ENCODE data around the gene ALOX5.
"Not testable (repeated sequence)": the region's sequence is repeated elsewhere in the genome, so short reads cannot be mapped to it uniquely, and the experiment has no call there.

ALOX5 gene

GRCh38 chr10:45374350-45375052 lies 485 bp downstream of the ALOX5 start:
- no peak for DNase-seq

DNA sequence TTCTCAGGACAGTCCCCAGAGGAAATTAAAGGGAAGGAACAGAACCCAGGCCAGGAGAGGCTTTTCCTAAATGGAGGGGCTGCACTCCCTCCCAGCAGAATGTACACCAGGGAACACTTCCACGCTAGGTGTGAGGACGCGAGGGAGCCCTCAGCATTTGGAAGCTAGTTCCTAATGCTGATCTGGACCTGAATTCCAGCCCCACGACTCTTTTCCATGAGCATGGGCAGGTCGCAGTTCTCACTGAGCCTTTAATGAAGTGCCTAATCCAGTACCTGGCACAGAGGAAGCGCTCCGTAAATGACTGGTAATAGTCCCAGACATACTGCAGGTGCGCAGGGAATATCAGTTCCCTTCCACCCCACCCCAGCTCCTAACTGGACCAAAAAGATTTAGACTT lies 1.1 kb downstream of the ALOX5 start:
- no peak for DNase-seq

DNA sequence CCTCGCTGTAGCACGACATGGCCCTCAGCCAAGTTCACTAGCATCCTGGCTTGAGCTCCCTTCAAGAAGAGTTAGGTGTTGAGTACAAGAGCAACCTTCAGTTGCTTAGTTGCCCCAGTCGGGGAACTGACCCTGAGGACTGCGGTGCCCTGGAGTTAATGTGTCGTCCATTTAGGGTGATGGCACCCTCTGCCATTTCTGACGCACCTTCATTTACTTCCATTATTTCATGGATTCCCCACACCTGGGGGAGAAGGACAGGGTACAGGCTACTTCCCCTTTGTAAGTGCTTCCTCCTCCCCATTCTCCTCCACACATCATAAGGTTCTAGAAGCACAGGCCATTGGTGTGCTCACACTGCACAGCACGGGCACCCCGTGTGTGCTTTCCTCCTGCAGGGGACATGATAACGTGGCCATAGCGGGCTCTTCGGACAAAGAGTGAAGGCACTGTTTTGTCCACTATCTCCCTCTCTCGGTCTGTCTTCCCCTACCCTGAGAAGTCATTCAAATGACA lies 1.8 kb downstream of the ALOX5 start:
- no peak for DNase-seq

- no peak for DNase-seq
These were observed 2.4 kb downstream of the ALOX5 start for GRCh38 chr10:45376371-45376801.

DNA sequence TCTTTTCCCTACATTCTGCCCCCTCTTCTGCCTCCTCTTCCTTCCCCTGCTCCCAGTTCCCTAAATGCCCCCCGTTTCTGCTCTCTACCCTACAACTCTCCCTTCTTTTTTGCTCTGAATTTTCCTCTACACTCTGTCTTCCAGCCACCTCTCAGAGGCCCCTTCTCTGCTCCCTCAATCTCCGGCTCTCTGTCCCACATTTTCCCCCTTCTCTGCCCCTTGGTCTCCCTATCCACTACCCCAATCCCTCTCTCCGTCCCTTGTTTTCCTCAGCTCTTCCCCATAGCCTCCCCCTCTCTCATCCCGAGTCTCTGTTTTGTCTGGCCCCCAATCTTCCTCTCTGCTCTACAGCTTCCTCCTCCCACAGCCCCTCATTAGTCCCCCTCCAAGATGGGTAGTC lies 3.3 kb downstream of the ALOX5 start:
- DNase-seq, result no peak

GRCh38 chr10:45377858-45378257 lies 3.8 kb downstream of the ALOX5 start:
- no peak for DNase-seq

DNA sequence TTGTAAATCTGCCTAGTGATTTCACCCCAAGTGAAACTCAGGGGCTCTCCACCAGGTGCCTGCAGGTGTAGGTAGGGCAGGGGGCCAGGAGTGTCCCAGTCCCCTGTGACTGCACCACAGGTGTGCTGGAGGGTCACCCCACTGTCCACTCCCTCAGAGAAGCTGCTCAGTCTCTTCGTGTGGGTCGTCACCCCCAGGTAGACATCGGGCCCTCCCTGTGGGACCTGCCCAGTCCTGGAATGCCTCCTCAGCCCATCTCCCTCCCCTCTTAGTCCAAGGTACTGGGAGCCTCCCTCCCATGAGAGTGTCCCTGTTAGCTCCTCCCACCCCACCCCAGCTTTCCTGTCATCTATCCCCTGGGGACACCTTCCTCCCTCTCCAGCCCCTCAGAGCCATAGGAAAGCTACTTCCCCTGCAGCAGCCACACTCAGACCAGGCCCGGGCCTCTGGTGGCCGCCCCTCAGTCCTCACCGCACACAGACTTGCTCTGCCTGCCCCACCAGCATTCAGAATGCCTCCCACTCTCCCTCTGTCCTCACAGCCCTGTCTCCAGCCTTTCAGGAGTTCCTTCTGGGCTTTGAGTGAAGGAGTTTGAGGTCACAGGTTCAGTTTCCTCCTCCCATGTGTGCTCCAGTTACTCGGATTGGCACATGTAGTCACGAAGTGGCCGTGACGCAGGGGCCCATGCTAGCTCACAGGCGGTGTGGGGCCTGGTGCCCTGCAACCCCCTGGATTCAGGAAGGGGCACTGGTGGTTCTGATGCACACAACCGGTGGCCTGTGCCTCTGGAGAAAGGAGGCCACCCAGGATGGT lies 5.1 kb downstream of the ALOX5 start:
- no peak for DNase-seq

- no peak for DNase-seq
These were observed 6.0 kb downstream of the ALOX5 start for GRCh38 chr10:45379891-45380540.

- DNase-seq, result no peak
These were observed 7.0 kb downstream of the ALOX5 start for GRCh38 chr10:45380903-45381620.

- no peak for DNase-seq
These were observed 8.6 kb downstream of the ALOX5 start for GRCh38 chr10:45382591-45382990.

DNA sequence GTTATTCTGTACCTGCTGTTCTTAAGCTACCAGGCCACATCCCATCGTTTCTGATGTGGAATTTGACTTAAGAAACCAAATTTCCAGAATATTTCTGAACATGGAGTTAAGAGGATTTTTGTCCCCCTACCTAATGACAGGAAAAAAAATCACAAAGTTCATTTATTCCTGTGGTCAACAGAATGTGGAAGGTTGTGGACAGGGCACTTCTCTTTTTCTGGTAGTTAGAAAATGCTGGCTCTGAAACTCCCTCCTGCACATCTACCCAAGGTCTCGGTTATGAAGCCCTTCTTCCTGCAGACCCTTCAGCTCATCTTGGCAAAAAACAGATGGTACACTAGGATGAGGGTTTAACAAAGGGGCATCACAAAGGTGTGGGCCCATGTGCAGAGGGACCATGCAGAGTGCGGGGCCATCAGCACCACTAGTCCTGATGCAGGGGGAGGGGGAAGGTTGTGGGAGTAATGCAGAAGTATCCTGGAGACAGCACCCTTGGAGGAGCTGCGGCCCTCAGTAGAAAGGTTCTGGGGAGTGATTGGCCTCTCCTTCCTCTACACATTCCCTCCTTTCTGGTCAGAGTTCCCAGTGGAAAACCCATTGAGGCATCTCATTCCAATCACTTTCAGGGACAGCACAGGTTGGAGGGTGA lies 9.8 kb downstream of the ALOX5 start:
- no peak for DNase-seq

DNA sequence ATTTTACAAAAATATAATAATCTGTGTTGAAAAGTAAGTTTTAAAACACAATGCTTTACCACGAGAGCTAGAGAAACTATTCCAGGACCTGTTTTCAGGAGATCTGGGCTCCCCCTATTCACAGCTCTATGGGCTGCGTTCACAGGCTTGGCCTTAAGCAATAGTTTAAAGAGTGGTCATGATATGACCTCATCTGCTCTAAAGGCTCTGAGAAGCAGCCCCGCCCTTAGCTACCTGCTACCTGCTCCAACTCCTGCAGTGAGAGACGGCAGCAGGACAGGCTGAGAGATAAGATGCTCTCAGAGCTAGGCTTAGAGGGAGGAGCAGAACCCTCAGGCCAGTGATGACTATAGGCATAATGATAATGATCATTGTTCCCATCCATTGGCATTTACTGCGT lies 12.6 kb downstream of the ALOX5 start:
- no peak for DNase-seq

DNA sequence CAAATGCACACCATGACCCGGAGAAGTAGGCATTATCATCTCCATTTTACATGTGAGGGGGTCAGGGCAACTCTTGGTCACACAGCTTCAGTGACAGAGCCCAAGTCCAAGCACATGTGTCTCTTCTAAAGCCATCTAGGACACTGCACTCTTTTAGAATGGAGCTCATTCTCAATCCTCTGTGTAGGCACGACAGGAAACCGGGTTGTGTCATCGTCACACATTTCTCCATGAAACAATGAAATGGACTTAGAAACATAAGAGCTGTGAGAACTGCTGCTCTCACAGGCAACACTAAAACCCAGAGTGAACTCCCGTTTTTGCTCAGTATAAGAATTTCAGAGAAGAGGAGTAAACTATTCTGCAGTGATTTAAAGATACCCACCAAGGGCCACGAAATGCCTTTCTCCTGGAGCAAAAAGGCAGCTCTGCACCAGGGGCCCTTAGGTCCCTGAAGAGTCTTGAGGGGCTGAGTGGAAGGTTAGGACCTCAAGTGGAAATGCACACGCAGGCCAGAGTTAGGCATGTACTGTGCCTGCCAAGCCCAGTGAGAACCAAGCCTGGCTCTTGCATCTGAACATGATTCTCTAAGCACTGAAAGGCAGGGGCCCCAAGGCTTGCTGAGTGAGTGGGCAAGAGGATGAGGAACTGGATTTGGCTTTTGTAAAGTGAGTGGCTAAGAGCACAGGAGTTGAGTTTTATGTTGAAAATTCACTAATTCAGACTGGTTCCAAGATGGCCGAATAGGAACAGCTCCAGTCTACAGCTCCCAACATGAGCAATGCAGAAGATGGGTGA lies 13.3 kb downstream of the ALOX5 start:
- DNase-seq, result no peak

GRCh38 chr10:45389671-45390070 lies 15.7 kb downstream of the ALOX5 start:
- not testable (repeated sequence) for DNase-seq

- not testable (repeated sequence) for DNase-seq
These were observed 17.6 kb downstream of the ALOX5 start for GRCh38 chr10:45391636-45392035.

GRCh38 chr10:45395554-45395953 lies 21.5 kb downstream of the ALOX5 start:
- no peak for DNase-seq

DNA sequence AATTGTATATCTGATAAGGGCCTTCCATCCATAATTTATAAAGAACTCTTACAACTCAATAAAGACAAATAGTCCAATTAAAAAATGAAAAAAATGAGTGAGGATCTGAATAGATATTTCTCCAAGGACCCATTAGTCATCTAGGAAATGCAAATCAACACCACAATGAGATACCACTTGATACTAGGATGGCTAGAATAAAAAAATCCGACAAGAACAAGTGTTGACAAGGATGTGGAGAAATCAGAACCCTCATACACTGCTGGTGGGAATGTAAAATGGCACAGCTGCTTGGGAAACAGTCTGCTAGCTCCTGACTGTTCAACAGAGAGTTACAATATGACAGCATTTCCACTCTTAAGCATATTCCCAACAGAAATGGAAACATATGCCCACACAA lies 24.6 kb downstream of the ALOX5 start:
- DNase-seq, result no peak

- no peak for DNase-seq
These were observed 25.1 kb downstream of the ALOX5 start for GRCh38 chr10:45399113-45399512.

DNA sequence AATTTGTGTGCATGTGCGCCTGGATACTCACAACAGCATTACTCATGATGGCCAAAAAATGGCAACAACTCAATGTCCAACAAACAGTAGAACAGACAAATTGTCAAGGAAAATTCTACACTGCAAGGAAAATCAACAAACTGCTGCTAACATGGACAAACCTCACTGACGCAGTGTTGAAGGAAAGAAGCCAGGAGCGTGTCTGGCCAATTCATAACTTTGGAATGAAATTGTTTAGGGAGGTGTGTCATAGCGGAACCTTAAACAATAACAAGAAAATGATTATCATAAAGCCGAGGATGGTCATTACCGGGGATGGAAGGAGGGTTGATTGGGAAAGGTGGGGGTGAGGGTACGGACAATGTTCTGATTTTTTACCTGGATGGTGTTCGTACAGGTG lies 29.1 kb downstream of the ALOX5 start:
- DNase-seq, result no peak

GRCh38 chr10:45404087-45404769 lies 30.2 kb downstream of the ALOX5 start:
- no peak for DNase-seq

DNA sequence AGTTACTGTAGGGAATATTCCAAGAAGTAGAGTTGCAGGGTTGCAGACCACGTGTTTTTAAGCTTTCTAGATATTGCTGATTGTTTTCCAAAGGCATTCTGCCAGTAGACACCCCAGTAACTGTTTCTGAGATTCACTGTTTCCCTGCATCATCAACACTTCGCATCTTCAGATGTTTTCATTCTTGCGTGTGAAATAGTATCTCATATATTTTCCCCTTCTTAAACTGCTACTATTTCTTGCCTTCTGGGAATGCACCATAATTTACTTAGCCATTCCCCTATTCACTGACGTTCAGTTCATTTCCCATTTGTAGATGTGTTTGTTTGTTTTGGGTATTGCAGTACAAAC lies 30.7 kb downstream of the ALOX5 start:
- DNase-seq, result no peak
